ENCODE measurements around the gene PRR19. TPM values are rescaled to one million over a fixed set of nuclear protein-coding genes. Genes with fewer than 3 reads are reported as not detected.
A peak's percentile ranks its signal among the peaks of the same experiment; 100 is the strongest.
"Not testable (repeated sequence)": the region's sequence is repeated elsewhere in the genome, so short reads cannot be mapped to it uniquely, and the experiment has no call there.

Gene PRR19
- total RNA-seq, 6 donors from 2014 or later: 0.40 to 1.4 (median 0.61) TPM; not detected in 3

- Histone ChIP-seq H3K27me3 (no peaks in the 10 kb centered on the region), H3K4me3 (no peak overlapping the region), H3K9me3 (no peaks in the 10 kb centered on the region), H3K27ac (no peak overlapping the region), H3K36me3 (peaks cover 0 to 34% (median 12%) of the 10 kb centered on the region in 4 donors), H3K4me1 (no peaks in the 10 kb centered on the region)
- TF ChIP-seq CTCF (IDR thresholded peaks at IDR 0.05) (no peak), POLR2A (IDR thresholded peaks at IDR 0.05) (no peak), POLR2AphosphoS5 (IDR thresholded peaks at IDR 0.05) (no peak), EP300 (IDR thresholded peaks at IDR 0.05) (no peak)
- ATAC-seq (ENCODE audit: low FRiP score in 2 of 2) (no peak), DNase-seq (no peak)
- WGBS, 2 donors: 86 to 87% methylated on average over 7 of the region's 7 CpGs
Observed at GRCh38 chr19:42335374-42335936, 33.5 kb downstream of the PRR19 start.

GRCh38 chr19:42335971-42336370 is 34.0 kb downstream of the PRR19 start:
- 94 to 95% methylated on average over 18 to 19 of the region's 19 CpGs for WGBS, 2 donors
- no peak overlapping the region for H3K27ac ChIP-seq
- DNase-seq (no peak), ATAC-seq (ENCODE audit: low FRiP score in 2 of 2) (no peak)
- H3K9me3 ChIP-seq: no peaks in the 10 kb centered on the region
- no peaks in the 10 kb centered on the region for H3K27me3 ChIP-seq
- no peaks in the 10 kb centered on the region for H3K4me1 ChIP-seq
- TF ChIP-seq EP300 (IDR thresholded peaks at IDR 0.05): no peak
- no peak for TF ChIP-seq CTCF (IDR thresholded peaks at IDR 0.05)
- no peak for TF ChIP-seq POLR2A (IDR thresholded peaks at IDR 0.05)
- no peak for TF ChIP-seq POLR2AphosphoS5 (IDR thresholded peaks at IDR 0.05)
- peaks cover 0 to 34% (median 12%) of the 10 kb centered on the region in 4 donors for H3K36me3 ChIP-seq
- H3K4me3 ChIP-seq: no peak overlapping the region

- peaks cover 0 to 40% (median 12%) of the 10 kb centered on the region in 4 donors for H3K36me3 ChIP-seq
- not testable (repeated sequence) for H3K4me3 ChIP-seq; H3K9me3 ChIP-seq; H3K27ac ChIP-seq; DNase-seq; H3K4me1 ChIP-seq; ATAC-seq (ENCODE audit: low FRiP score in 2 of 2); H3K27me3 ChIP-seq
- 85 to 95% methylated on average over 7 of the region's 7 CpGs for WGBS, 2 donors
Observed at GRCh38 chr19:42339126-42339860, 37.4 kb downstream of the PRR19 start.

GRCh38 chr19:42339922-42340321 is 38.0 kb downstream of the PRR19 start:
- H3K4me3 ChIP-seq; H3K27ac ChIP-seq; DNase-seq; ATAC-seq (ENCODE audit: low FRiP score in 2 of 2); H3K9me3 ChIP-seq; H3K27me3 ChIP-seq; H3K4me1 ChIP-seq: not testable (repeated sequence)
- WGBS, 2 donors: 94% methylated on average over 3 to 4 of the region's 4 CpGs
- peaks cover 0 to 39% (median 16%) of the 10 kb centered on the region in 4 donors for H3K36me3 ChIP-seq

GRCh38 chr19:42343344-42344110 is 41.6 kb downstream of the PRR19 start:
- no peaks in the 10 kb centered on the region for H3K4me1 ChIP-seq
- 91 to 97% methylated on average over 8 to 12 of the region's 17 CpGs for WGBS, 2 donors
- no peak overlapping the region for H3K27ac ChIP-seq
- H3K36me3 ChIP-seq: peaks cover 0 to 31% (median 12%) of the 10 kb centered on the region in 4 donors
- no peak overlapping the region for H3K4me3 ChIP-seq
- H3K27me3 ChIP-seq: no peaks in the 10 kb centered on the region
- peak in 1 of 2 donors; percentile 69 for DNase-seq
- H3K9me3 ChIP-seq: no peaks in the 10 kb centered on the region
- peak in 1 of 2 donors; percentile 32 for ATAC-seq (ENCODE audit: low FRiP score in 2 of 2)
- TF ChIP-seq POLR2A (IDR thresholded peaks at IDR 0.05) (no peak), CTCF (IDR thresholded peaks at IDR 0.05) (no peak), POLR2AphosphoS5 (IDR thresholded peaks at IDR 0.05) (no peak), EP300 (IDR thresholded peaks at IDR 0.05) (no peak)

Data from upper lobe of left lung (tissue), 6 donors.